ENCODE results near the gene KCNH1. TPM values are rescaled to one million over a fixed set of nuclear protein-coding genes. Genes with fewer than 3 reads are reported as not detected.

Gene KCNH1
- total and polyA plus RNA-seq, 2 donors from 2014 or later, result 0.54 TPM; not detected in 1

- no peak overlapping the region for H3K9ac ChIP-seq (ENCODE audit: low read length in 3 of 3)
- FAIRE-seq (no peak), DNase-seq (no peak)
These were observed 251.3 kb downstream of the KCNH1 start for GRCh38 chr1:210882414-210883221.

DNA sequence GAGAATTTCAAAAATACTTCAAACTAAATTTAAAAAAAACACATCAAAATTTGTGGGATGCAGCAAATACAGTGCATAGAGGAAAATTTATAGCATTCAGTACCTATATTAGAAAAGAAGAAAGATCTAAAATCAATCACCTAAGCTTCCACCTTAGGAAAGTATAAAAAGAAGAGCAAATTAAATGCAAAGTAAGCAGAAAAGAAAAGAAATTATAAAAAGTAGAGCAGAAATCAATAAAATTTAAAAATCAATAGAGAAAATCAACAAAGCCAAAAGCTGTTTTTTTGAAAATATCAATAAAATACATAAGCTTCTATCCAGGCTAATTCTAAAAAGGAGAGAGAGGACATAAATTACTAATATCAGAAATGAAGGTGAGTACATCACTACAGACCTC, 255.4 kb downstream of the KCNH1 start:
- H3K4me1 ChIP-seq (ENCODE audit: control insufficient read depth in 2 of 3, insufficient read depth in 2 of 3, low read depth in 1 of 3, low read length in 3 of 3), result no peaks in the 10 kb centered on the region
- no peaks in the 10 kb centered on the region for H3K36me3 ChIP-seq (ENCODE audit: control insufficient read depth in 2 of 3, insufficient read depth in 3 of 3, low read length in 3 of 3)
- TF ChIP-seq CTCF (IDR thresholded peaks at IDR 0.05; ENCODE audit: borderline replicate concordance, extremely low read depth, insufficient read depth), result no peak
- no peaks in the 10 kb centered on the region for H3K27me3 ChIP-seq (ENCODE audit: control insufficient read depth, insufficient read depth, low read length)
- H3K9ac ChIP-seq (ENCODE audit: low read length in 3 of 3), result no peak overlapping the region
- H3K27ac ChIP-seq (ENCODE audit: low read depth in 2 of 2, low read length in 2 of 2), result no peak overlapping the region
- no peak for FAIRE-seq
- no peak overlapping the region for H3K4me3 ChIP-seq (ENCODE audit: low read length in 3 of 3)
- intact Hi-C loops (cut with DNase I), result no loop called here
- no peak for DNase-seq
- H3K9me3 ChIP-seq (ENCODE audit: control insufficient read depth in 2 of 3, insufficient read depth in 1 of 3, low read length in 3 of 3), result no peaks in the 10 kb centered on the region

More at GRCh38 chr1:210882414-210883221, 251.3 kb downstream of the KCNH1 start:
- H3K36me3 ChIP-seq (ENCODE audit: control insufficient read depth in 2 of 3, insufficient read depth in 3 of 3, low read length in 3 of 3), result no peaks in the 10 kb centered on the region
- no peaks in the 10 kb centered on the region for H3K9me3 ChIP-seq (ENCODE audit: control insufficient read depth in 2 of 3, insufficient read depth in 1 of 3, low read length in 3 of 3)
- TF ChIP-seq CTCF (IDR thresholded peaks at IDR 0.05; ENCODE audit: borderline replicate concordance, extremely low read depth, insufficient read depth), result no peak
- H3K27ac ChIP-seq (ENCODE audit: low read depth in 2 of 2, low read length in 2 of 2), result no peak overlapping the region
- no peak overlapping the region for H3K4me3 ChIP-seq (ENCODE audit: low read length in 3 of 3)
- H3K4me1 ChIP-seq (ENCODE audit: control insufficient read depth in 2 of 3, insufficient read depth in 2 of 3, low read depth in 1 of 3, low read length in 3 of 3), result no peaks in the 10 kb centered on the region
- intact Hi-C loops (cut with DNase I), result no loop called here
- H3K27me3 ChIP-seq (ENCODE audit: control insufficient read depth, insufficient read depth, low read length), result no peaks in the 10 kb centered on the region

GRCh38 chr1:210876275-210876674, 257.7 kb downstream of the KCNH1 start:
- no peaks in the 10 kb centered on the region for H3K4me1 ChIP-seq (ENCODE audit: control insufficient read depth in 2 of 3, insufficient read depth in 2 of 3, low read depth in 1 of 3, low read length in 3 of 3)
- DNase-seq (no peak), FAIRE-seq (no peak)
- intact Hi-C loops (cut with DNase I), result no loop called here
- no peak overlapping the region for H3K4me3 ChIP-seq (ENCODE audit: low read length in 3 of 3)
- no peaks in the 10 kb centered on the region for H3K9me3 ChIP-seq (ENCODE audit: control insufficient read depth in 2 of 3, insufficient read depth in 1 of 3, low read length in 3 of 3)
- no peaks in the 10 kb centered on the region for H3K27me3 ChIP-seq (ENCODE audit: control insufficient read depth, insufficient read depth, low read length)
- TF ChIP-seq CTCF (IDR thresholded peaks at IDR 0.05; ENCODE audit: borderline replicate concordance, extremely low read depth, insufficient read depth), result no peak
- no peak overlapping the region for H3K9ac ChIP-seq (ENCODE audit: low read length in 3 of 3)
- H3K27ac ChIP-seq (ENCODE audit: low read depth in 2 of 2, low read length in 2 of 2), result no peak overlapping the region
- no peaks in the 10 kb centered on the region for H3K36me3 ChIP-seq (ENCODE audit: control insufficient read depth in 2 of 3, insufficient read depth in 3 of 3, low read length in 3 of 3)

All from kidney (tissue), 14 donors.